MM.1S (cell line): Measurements from ENCODE around the gene RUSC1.

ENCODE experiments used
- DNase-seq: peaks from one replicate; pipeline ENCODE4 v3.0.0-alpha.2; 2015
- H2AFZ ChIP-seq: fragments of 300-600 bp; sonication (generic); 2 replicates; pipeline ENCODE4 v1.6.0; 2016; ENCODE audit warnings: antibody characterized with exemption, low read length
- H3F3A ChIP-seq: fragments of 300-600 bp; sonication (generic); 2 replicates; pipeline ENCODE4 v1.6.1; 2016; ENCODE audit warnings: mild to moderate bottlenecking, antibody characterized with exemption, low read length, moderate library complexity, mixed read lengths; ENCODE audit not compliant: insufficient read depth
- H3K27ac ChIP-seq: fragments of 300-600 bp; sonication (generic); 2 replicates; pipeline ENCODE4 v1.5.1; 2016; ENCODE audit warnings: mild to moderate bottlenecking, low read length
- H3K27me3 ChIP-seq: fragments of 300-600 bp; sonication (generic); replicated peaks from 2 replicates; pipeline ENCODE4 v1.6.0; 2016; ENCODE audit warnings: low read length; ENCODE audit not compliant: insufficient read depth
- H3K36me3 ChIP-seq: fragments of 300-600 bp; sonication (generic); replicated peaks from 2 replicates; pipeline ENCODE4 v1.6.1; 2016; ENCODE audit warnings: mild to moderate bottlenecking, low read length, mixed read lengths; ENCODE audit not compliant: insufficient read depth
- H3K4me1 ChIP-seq: fragments of 300-600 bp; sonication (generic); 2 replicates; pipeline ENCODE4 v1.6.1; 2016; ENCODE audit warnings: low read length, mixed read lengths
- H3K4me2 ChIP-seq: fragments of 300-600 bp; sonication (generic); 2 replicates; pipeline ENCODE4 v1.6.0; 2016; ENCODE audit warnings: low read depth, low read length
- H3K4me3 ChIP-seq: fragments of 300-600 bp; sonication (generic); 2 replicates; pipeline ENCODE4 v1.5.1; 2016; ENCODE audit warnings: low read length, mixed read lengths
- H3K79me2 ChIP-seq: fragments of 300-600 bp; sonication (generic); 2 replicates; pipeline ENCODE4 v1.6.1; 2016; ENCODE audit warnings: mixed run types, low read length, mixed read lengths
- H3K9ac ChIP-seq: fragments of 300-600 bp; sonication (generic); 2 replicates; pipeline ENCODE4 v1.6.1; 2016; ENCODE audit warnings: low read length, mixed read lengths
- H3K9me2 ChIP-seq: fragments of 300-600 bp; sonication (generic); replicated peaks from 2 replicates; pipeline ENCODE4 v1.6.1; 2016; ENCODE audit warnings: mild to moderate bottlenecking, low read length, mixed read lengths; ENCODE audit not compliant: insufficient read depth
- H3K9me3 ChIP-seq: fragments of 300-600 bp; sonication (generic); replicated peaks from 2 replicates; pipeline ENCODE4 v1.6.1; 2016; ENCODE audit warnings: mild to moderate bottlenecking, low read length, mixed read lengths; ENCODE audit not compliant: insufficient read depth
- H4K20me1 ChIP-seq: fragments of 300-600 bp; sonication (generic); 2 replicates; pipeline ENCODE4 v1.6.1; 2016; ENCODE audit warnings: mild to moderate bottlenecking, low read length, moderate library complexity, mixed read lengths; ENCODE audit not compliant: insufficient read depth
- EZH2 ChIP-seq: fragments of 300-600 bp; sonication (generic); optimal IDR thresholded peaks from 2 replicates; pipeline ENCODE3; 2017; ENCODE audit warnings: low read depth, mild to moderate bottlenecking, antibody characterized with exemption, low read length, mixed read lengths
- EZH2phosphoT487 ChIP-seq: fragments of 300-600 bp; sonication (generic); IDR thresholded peaks from 2 replicates; pipeline ENCODE4 v1.6.1; 2018; ENCODE audit warnings: antibody characterized with exemption, low read length
- TF ChIP-seq, protein P1 (sequence below): fragments of 300-600 bp; sonication (generic); IDR thresholded peaks from 2 replicates; pipeline ENCODE4 v1.5.1; 2016; ENCODE audit warnings: antibody characterized with exemption, low read length, mixed read lengths

RUSC1 gene

DNA sequence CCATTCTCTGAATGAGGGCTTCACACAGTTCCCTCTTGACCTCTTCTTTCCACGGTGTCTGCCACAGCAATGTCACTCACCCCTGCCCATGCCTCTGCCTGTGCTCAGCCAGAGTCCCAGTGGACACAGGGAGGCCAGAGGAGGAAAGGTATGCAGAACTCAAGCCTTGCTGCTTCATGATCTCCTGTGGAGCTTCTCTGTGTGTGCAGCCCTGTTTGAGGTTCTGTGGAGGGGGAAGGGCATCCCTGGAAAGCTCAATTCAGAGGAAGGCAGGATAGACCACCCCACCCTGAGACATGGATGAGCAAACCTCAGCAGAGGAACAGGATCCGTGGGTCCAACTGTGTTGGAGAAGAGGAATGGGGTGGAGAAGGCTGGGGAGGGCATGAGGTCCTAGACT is 41.4 kb upstream of the RUSC1 start:
- H3K4me1 ChIP-seq = peaks cover 12% of the 10 kb centered on the region
- TF ChIP-seq, protein P1, sequence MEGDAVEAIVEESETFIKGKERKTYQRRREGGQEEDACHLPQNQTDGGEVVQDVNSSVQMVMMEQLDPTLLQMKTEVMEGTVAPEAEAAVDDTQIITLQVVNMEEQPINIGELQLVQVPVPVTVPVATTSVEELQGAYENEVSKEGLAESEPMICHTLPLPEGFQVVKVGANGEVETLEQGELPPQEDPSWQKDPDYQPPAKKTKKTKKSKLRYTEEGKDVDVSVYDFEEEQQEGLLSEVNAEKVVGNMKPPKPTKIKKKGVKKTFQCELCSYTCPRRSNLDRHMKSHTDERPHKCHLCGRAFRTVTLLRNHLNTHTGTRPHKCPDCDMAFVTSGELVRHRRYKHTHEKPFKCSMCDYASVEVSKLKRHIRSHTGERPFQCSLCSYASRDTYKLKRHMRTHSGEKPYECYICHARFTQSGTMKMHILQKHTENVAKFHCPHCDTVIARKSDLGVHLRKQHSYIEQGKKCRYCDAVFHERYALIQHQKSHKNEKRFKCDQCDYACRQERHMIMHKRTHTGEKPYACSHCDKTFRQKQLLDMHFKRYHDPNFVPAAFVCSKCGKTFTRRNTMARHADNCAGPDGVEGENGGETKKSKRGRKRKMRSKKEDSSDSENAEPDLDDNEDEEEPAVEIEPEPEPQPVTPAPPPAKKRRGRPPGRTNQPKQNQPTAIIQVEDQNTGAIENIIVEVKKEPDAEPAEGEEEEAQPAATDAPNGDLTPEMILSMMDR = no peak
- TF ChIP-seq EZH2 (no peak), EZH2phosphoT487 (no peak)
- no peaks in the 10 kb centered on the region for H3K27me3 ChIP-seq
- peaks cover 17% of the 10 kb centered on the region; the same call in 1 of the 2 replicates for H3F3A ChIP-seq
- H3K9me2 ChIP-seq = no peaks in the 10 kb centered on the region
- H3K9ac ChIP-seq = no peak overlapping the region
- no peaks in the 10 kb centered on the region for H4K20me1 ChIP-seq
- no peak overlapping the region for H2AFZ ChIP-seq
- no peaks in the 10 kb centered on the region for H3K79me2 ChIP-seq
- no peak overlapping the region for H3K27ac ChIP-seq
- H3K9me3 ChIP-seq = no peaks in the 10 kb centered on the region
- H3K4me2 ChIP-seq = no peak overlapping the region
- DNase-seq = no peak
- no peak overlapping the region for H3K4me3 ChIP-seq
- H3K36me3 ChIP-seq = no peaks in the 10 kb centered on the region

DNA sequence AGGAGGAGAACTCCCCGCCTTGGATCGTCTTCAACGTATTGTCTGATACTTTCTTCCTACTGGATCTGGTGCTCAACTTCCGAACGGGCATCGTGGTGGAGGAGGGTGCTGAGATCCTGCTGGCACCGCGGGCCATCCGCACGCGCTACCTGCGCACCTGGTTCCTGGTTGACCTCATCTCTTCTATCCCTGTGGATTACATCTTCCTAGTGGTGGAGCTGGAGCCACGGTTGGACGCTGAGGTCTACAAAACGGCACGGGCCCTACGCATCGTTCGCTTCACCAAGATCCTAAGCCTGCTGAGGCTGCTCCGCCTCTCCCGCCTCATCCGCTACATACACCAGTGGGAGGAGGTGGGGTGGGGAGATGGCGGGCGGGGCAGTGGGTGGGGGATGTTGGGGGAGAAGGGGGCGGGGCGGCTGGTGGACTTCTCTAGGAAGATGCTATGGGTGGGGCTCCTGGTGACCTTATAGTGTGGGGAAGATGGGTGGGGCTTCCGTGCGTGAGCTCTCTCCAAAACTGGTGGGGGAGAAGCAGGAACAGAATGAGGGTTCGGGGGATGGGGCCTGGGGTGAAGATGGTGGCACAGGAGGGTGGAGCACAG is 38.1 kb upstream of the RUSC1 start:
- Histone ChIP-seq H3K4me3 (no peak overlapping the region), H3K27ac (no peak overlapping the region), H3F3A (0 out of 2 replicates have a peak, but pooled peaks cover 5% of the 10 kb centered on the region), H3K27me3 (no peaks in the 10 kb centered on the region), H3K36me3 (no peaks in the 10 kb centered on the region), H3K9me3 (no peaks in the 10 kb centered on the region), H3K79me2 (no peaks in the 10 kb centered on the region), H3K4me2 (no peak overlapping the region), H3K9ac (no peak overlapping the region), H4K20me1 (no peaks in the 10 kb centered on the region), H3K4me1 (peaks cover 5% of the 10 kb centered on the region; the same call in 1 of the 2 replicates), H3K9me2 (no peaks in the 10 kb centered on the region), H2AFZ (no peak overlapping the region)
- DNase-seq = no peak
- TF ChIP-seq EZH2 (no peak), EZH2phosphoT487 (no peak)
- TF ChIP-seq, protein P1 = no peak

DNA sequence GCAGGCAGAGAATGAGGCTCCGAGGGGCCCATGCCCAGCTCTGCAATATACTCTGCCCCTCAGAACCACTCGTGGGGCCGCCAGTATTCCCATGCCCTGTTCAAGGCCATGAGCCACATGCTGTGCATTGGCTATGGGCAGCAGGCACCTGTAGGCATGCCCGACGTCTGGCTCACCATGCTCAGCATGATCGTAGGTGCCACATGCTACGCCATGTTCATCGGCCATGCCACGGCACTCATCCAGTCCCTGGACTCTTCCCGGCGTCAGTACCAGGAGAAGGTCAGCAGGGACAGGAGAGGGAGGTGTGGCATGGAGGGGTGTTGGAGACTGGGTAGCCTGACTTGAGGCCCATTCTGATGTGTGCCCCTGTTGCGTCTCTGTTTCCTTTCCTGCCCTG is 36.2 kb upstream of the RUSC1 start:
- no peaks in the 10 kb centered on the region for H3K79me2 ChIP-seq

More for the DNA sequence above, 36.2 kb upstream of the RUSC1 start:
- no peaks in the 10 kb centered on the region for H3K36me3 ChIP-seq
- TF ChIP-seq, protein P1 = no peak
- TF ChIP-seq EZH2phosphoT487 (no peak), EZH2 (no peak)
- H3F3A ChIP-seq = no peaks in the 10 kb centered on the region
- H3K27me3 ChIP-seq = no peaks in the 10 kb centered on the region
- H3K4me3 ChIP-seq = no peak overlapping the region
- no peak overlapping the region for H3K9ac ChIP-seq
- H3K9me3 ChIP-seq = no peaks in the 10 kb centered on the region
- no peak for DNase-seq
- H3K4me2 ChIP-seq = no peak overlapping the region
- H2AFZ ChIP-seq = no peak overlapping the region
- no peaks in the 10 kb centered on the region for H4K20me1 ChIP-seq
- H3K9me2 ChIP-seq = no peaks in the 10 kb centered on the region
- no peaks in the 10 kb centered on the region for H3K4me1 ChIP-seq
- H3K27ac ChIP-seq = no peak overlapping the region
